ENCODE measurements around the gene BAIAP2L1. TPM values are rescaled to one million over a fixed set of nuclear protein-coding genes. Genes with fewer than 3 reads are reported as not detected.
"Not testable (repeated sequence)": the region's sequence is repeated elsewhere in the genome, so short reads cannot be mapped to it uniquely, and the experiment has no call there.

Gene BAIAP2L1
- total and polyA plus RNA-seq, 5 donors, result 0.71 to 2.1 (median 1.2) TPM

DNA sequence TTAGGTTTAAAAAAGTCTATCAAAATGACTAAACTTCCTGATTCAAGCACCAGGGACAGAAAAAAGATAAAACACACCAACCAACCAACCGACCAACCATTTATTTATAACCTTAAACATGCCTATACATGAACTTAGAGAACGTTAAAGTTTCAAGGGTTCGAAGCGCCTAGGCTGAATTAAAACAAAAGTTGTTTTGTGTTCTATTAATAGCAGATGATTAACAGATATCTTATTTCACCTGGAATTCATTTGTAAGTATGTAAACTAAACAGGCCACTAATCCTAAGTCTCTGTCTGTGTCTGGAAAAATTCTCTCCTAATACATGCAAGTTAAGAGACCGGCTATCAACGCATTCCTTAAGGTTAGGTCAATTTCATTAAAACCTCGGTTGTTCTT is 1.4 kb downstream of the BAIAP2L1 start:
- H3K27ac ChIP-seq (ENCODE audit: low read length), result no peak overlapping the region
- ATAC-seq (no peak), DNase-seq (no peak)
- intact Hi-C loops (cut with DNase I), result no loop called here
- 31% methylated on average over 7 of the region's 7 CpGs for WGBS
- H3K4me3 ChIP-seq (ENCODE audit: low read length), result peak overlapping the region; percentile 61
- no peaks in the 10 kb centered on the region for H3K4me1 ChIP-seq (ENCODE audit: control insufficient read depth, insufficient read depth, low read length)
- no peaks in the 10 kb centered on the region for H3K9me3 ChIP-seq (ENCODE audit: control insufficient read depth, low read length)
- H3K27me3 ChIP-seq (ENCODE audit: control insufficient read depth, insufficient read depth), result no peaks in the 10 kb centered on the region

DNA sequence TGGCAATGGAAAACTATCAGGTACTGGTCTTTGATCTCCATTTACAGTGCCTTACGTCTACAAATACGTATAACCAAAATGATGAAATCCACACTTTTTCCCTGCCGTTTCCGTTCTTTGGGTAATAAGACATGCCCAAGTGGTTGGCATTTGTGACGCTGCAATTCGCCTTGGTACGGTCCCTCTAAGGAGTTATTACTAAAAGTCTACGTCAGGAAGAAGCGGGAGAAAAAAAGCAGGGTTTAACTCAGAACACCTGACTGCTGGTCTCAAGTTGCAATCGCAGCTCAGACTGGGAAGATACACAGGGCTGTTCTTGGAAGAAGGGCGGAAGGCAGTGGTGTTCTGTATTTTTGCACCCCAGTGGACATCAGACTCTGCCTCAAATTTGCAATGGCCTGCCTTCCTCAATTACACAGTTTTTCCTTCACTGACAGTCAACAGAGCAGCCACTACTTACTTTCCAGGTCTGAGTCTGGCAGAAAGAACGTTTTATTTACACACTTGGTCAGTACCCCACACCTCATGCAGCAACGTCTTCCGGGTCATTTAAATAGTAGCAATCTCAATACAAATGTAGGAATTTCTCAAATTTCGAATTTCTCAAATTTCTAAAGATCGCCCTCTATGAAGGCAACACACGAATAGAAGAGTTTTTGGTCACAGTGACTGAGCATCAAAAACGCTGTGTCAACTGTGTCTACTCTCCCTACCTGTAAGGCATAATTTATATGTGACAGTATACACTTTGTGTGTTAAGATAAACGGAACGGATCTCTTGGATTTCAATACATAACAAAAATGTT is 2.1 kb downstream of the BAIAP2L1 start:
- ATAC-seq (no peak), DNase-seq (no peak)
- intact Hi-C loops (cut with DNase I), result no loop called here
- Histone ChIP-seq H3K4me1 (ENCODE audit: control insufficient read depth, insufficient read depth, low read length) (no peaks in the 10 kb centered on the region), H3K27me3 (ENCODE audit: control insufficient read depth, insufficient read depth) (no peaks in the 10 kb centered on the region), H3K27ac (ENCODE audit: low read length) (no peak overlapping the region), H3K4me3 (ENCODE audit: low read length) (no peak overlapping the region), H3K9me3 (ENCODE audit: control insufficient read depth, low read length) (no peaks in the 10 kb centered on the region)
- WGBS, result 69% methylated on average over 20 of the region's 20 CpGs

DNA sequence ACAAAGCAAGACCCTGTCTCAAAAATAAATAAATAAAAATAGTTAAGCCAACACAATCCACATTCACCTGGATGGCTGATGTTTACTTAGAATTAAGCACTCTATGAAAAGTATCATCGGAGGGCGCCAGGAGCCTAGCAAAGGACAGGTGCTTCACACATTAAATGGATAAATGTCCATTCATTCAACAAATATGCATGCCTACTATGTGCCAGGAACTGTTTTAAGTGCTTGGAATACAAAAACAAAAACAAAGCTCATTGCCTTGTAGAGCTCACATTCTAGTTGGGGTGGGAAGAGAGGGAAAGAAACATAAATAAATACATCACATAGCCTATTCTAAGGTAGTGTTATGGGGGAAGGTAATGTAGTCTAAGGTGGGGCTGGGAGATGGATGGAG is 4.1 kb downstream of the BAIAP2L1 start:
- 95% methylated on average over 2 of the region's 2 CpGs for WGBS
- H3K27ac ChIP-seq (ENCODE audit: low read length), result no peak overlapping the region
- no peaks in the 10 kb centered on the region for H3K9me3 ChIP-seq (ENCODE audit: control insufficient read depth, low read length)
- H3K4me3 ChIP-seq (ENCODE audit: low read length), result no peak overlapping the region
- H3K27me3 ChIP-seq (ENCODE audit: control insufficient read depth, insufficient read depth), result no peaks in the 10 kb centered on the region
- ATAC-seq (no peak), DNase-seq (no peak)
- intact Hi-C loops (cut with DNase I), result no loop called here
- no peaks in the 10 kb centered on the region for H3K4me1 ChIP-seq (ENCODE audit: control insufficient read depth, insufficient read depth, low read length)

DNA sequence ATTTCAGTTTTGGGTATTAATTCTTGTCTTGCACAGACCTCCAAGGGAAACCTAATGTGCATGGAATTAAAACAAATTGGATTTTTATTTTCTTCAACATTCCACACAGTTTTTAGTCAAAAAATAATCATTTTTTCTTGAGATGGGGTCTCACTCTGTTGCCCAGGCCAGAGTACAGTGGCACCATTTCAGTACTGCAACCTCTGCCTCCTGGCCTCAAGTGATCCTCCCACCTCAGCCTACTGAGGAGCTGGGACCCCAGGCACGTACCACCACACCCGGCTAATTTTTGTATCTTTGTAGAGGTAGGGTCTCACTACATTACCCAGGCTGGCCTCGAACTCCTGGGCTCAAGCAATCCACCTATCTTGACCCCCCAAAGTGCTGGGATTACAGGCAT is 4.9 kb downstream of the BAIAP2L1 start:
- DNase-seq, result no peak
- intact Hi-C loops (cut with DNase I), result no loop called here
- ATAC-seq, result no peak
- Histone ChIP-seq H3K27ac (ENCODE audit: low read length) (no peak overlapping the region), H3K4me1 (ENCODE audit: control insufficient read depth, insufficient read depth, low read length) (no peaks in the 10 kb centered on the region), H3K9me3 (ENCODE audit: control insufficient read depth, low read length) (no peaks in the 10 kb centered on the region), H3K4me3 (ENCODE audit: low read length) (no peak overlapping the region), H3K27me3 (ENCODE audit: control insufficient read depth, insufficient read depth) (no peaks in the 10 kb centered on the region)
- 89% methylated on average over 3 of the region's 3 CpGs for WGBS

DNA sequence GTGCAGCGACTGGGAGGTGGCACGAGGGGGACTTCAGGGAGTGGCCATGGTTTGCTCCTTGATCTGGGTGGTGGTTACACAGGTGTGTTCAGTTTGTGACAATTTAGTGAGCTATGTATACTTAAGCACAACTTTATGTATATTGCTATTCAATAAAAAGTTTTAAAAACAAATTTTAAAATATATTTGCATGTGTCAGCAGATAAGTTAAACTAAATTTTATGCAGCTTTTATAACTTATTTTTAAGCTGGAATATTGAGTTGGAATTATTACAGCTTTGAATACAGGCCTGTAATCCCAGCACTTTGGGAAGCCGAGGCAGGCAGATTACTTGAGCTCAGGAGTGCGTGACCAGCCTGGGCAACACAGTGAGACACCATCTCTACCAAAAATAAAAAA is 5.4 kb downstream of the BAIAP2L1 start:
- Histone ChIP-seq H3K9me3 (ENCODE audit: control insufficient read depth, low read length) (no peaks in the 10 kb centered on the region), H3K4me3 (ENCODE audit: low read length) (no peak overlapping the region), H3K27me3 (ENCODE audit: control insufficient read depth, insufficient read depth) (no peaks in the 10 kb centered on the region), H3K27ac (ENCODE audit: low read length) (no peak overlapping the region), H3K4me1 (ENCODE audit: control insufficient read depth, insufficient read depth, low read length) (no peaks in the 10 kb centered on the region)
- intact Hi-C loops (cut with DNase I), result no loop called here
- WGBS, result 92% methylated on average over 4 of the region's 4 CpGs
- DNase-seq (no peak), ATAC-seq (no peak)

DNA sequence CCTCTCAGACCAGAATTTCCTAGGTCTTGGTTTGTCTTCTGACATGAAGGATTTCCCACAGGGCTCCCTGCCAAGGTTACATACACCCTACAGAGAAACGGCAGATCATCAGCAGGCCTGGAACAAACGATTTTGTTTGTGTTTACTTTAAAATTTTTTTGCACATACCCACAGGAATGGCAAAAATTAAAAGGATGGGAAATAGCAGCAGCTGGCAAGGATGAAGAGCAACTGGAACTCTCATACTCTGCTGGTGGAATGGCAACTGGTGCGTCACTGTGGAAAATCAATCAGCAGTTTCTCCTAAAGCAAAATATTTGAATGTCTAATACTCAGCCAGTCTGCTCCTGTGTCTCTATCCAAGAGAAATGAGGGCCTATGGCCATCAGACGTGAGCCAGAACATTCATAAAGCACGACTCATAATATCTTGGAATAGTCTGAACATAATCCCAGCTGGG is 6.5 kb downstream of the BAIAP2L1 start:
- Histone ChIP-seq H3K27ac (ENCODE audit: low read length) (no peak overlapping the region), H3K4me3 (ENCODE audit: low read length) (no peak overlapping the region), H3K27me3 (ENCODE audit: control insufficient read depth, insufficient read depth) (no peaks in the 10 kb centered on the region), H3K9me3 (ENCODE audit: control insufficient read depth, low read length) (no peaks in the 10 kb centered on the region), H3K4me1 (ENCODE audit: control insufficient read depth, insufficient read depth, low read length) (no peaks in the 10 kb centered on the region)
- intact Hi-C loops (cut with DNase I), result no loop called here
- no peak for ATAC-seq
- WGBS, result 56% methylated on average over 5 of the region's 5 CpGs
- no peak for DNase-seq

DNA sequence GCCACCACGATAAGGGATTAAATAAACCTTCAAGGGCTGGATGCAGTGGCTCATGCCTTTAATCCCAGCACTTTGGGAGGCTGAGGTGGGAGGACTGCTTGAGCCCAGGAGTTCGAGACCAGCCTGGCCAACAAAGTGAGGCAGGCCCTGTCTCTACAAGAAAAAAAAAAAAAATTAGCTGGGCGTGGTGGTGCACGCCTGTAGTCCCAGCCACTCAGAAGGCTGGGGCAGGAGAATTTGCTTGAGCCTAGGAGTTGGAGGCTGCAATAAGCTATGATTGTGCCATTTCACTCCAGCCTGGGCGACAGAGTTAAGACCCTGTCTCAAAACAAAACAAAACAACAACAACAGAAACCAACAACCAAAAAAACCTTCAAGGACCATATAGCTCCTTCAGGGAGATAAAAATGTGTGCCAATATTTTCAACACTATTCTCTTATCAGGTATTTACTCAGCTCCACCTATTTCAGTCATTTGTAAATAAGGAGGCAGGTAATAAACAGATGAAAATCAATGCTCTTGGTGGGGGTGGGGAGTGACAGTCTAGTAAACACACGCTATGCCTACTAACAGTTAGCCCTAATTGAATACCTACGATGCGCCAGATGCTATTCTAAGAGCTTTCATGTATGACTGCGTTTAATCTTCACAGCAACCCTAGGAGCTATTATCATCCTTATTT is 13.2 kb downstream of the BAIAP2L1 start:
- WGBS, result 91% methylated on average over 9 of the region's 9 CpGs

DNA sequence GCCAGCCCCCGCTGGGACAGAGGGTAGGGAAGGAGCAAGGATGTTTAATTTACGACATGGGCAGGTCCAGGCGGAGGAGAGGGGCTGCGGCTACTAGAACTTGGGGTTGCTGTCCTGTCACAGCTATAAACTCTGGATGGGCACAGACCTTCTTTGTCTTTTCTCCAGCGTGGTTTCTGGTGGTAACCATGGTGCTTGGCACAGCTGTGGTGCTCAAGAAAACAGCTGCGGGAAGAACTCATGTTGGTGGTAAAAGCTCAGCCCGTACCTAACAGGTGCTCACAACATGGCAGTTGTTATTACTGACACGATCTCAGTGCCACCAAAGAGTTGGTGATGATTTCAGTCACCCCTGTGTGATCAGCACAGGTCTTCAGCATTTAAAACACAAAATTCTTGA is 13.8 kb downstream of the BAIAP2L1 start:
- ATAC-seq (no peak), DNase-seq (no peak)
- H3K27ac ChIP-seq (ENCODE audit: low read length), result no peak overlapping the region
- H3K9me3 ChIP-seq (ENCODE audit: control insufficient read depth, low read length), result no peaks in the 10 kb centered on the region
- intact Hi-C loops (cut with DNase I), result no loop called here
- WGBS, result 85% methylated on average over 8 of the region's 8 CpGs
- H3K4me1 ChIP-seq (ENCODE audit: control insufficient read depth, insufficient read depth, low read length), result no peaks in the 10 kb centered on the region
- H3K4me3 ChIP-seq (ENCODE audit: low read length), result no peak overlapping the region
- H3K27me3 ChIP-seq (ENCODE audit: control insufficient read depth, insufficient read depth), result no peaks in the 10 kb centered on the region

More for the DNA sequence above, 13.2 kb downstream of the BAIAP2L1 start:
- H3K4me3 ChIP-seq (ENCODE audit: low read length), result no peak overlapping the region
- no peak overlapping the region for H3K27ac ChIP-seq (ENCODE audit: low read length)
- intact Hi-C loops (cut with DNase I), result no loop called here
- ATAC-seq (no peak), DNase-seq (no peak)
- H3K9me3 ChIP-seq (ENCODE audit: control insufficient read depth, low read length), result no peaks in the 10 kb centered on the region
- no peaks in the 10 kb centered on the region for H3K27me3 ChIP-seq (ENCODE audit: control insufficient read depth, insufficient read depth)
- no peaks in the 10 kb centered on the region for H3K4me1 ChIP-seq (ENCODE audit: control insufficient read depth, insufficient read depth, low read length)

DNA sequence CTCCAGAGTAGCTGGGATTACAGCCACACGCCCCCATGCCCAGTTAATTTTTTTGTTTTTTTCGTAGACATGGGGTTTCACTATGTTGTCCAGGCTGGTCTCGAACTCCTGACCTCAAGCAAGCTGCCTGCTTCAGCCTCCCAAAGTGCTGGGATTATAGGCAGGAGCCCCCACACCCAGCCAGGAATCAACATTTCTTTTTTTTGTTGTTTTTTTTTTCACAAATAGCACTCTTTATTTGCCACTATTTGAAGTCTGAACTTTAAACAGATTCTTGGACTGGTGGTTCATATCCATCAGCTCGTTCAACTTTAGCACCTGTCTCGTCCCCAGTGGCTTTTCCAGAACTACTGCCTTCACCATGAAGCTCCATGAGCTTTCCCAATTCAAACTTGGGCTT is 15.4 kb downstream of the BAIAP2L1 start:
- intact Hi-C loops (cut with DNase I), result not testable (repeated sequence)

DNA sequence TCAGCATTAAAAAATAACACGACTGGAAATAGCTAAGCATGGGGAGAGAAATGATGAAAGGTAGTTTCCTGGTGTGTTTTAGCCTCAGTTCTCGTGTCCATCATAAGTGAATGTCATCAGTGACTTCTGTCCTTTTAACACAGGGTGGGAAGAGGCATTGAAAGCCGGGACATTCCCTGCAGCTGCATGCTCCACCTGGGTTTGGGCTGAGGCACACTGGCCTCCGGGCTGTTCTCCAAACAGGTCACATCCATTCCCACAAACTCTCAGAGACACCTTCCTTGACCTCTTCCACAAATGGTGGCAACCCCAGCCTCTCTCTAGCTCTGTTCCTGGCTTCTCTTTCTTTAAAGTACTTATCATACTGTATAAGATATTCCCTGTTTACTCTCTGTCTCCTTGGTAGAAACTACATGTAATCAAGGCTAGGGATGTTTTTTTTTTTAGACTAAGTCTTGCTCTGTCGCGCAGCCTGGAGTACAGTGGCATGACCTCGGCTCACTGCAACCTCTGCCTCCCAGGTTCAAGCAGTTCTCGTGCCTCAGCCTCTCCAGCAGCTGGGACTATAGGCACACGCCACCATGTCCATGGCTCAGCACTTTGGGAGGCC is 22.6 kb downstream of the BAIAP2L1 start:
- intact Hi-C loops (cut with DNase I), result no loop called here
- no peaks in the 10 kb centered on the region for H3K4me1 ChIP-seq (ENCODE audit: control insufficient read depth, insufficient read depth, low read length)
- no peaks in the 10 kb centered on the region for H3K9me3 ChIP-seq (ENCODE audit: control insufficient read depth, low read length)
- ATAC-seq (no peak), DNase-seq (no peak)
- H3K4me3 ChIP-seq (ENCODE audit: low read length), result no peak overlapping the region
- no peaks in the 10 kb centered on the region for H3K27me3 ChIP-seq (ENCODE audit: control insufficient read depth, insufficient read depth)
- WGBS, result 72% methylated on average over 9 of the region's 9 CpGs
- H3K27ac ChIP-seq (ENCODE audit: low read length), result no peak overlapping the region

More for the DNA sequence above, 15.4 kb downstream of the BAIAP2L1 start:
- not testable (repeated sequence) for H3K4me3 ChIP-seq (ENCODE audit: low read length); H3K9me3 ChIP-seq (ENCODE audit: control insufficient read depth, low read length); DNase-seq; H3K27me3 ChIP-seq (ENCODE audit: control insufficient read depth, insufficient read depth); H3K27ac ChIP-seq (ENCODE audit: low read length); ATAC-seq; H3K4me1 ChIP-seq (ENCODE audit: control insufficient read depth, insufficient read depth, low read length)
- WGBS, result 78% methylated on average over 4 of the region's 5 CpGs

DNA sequence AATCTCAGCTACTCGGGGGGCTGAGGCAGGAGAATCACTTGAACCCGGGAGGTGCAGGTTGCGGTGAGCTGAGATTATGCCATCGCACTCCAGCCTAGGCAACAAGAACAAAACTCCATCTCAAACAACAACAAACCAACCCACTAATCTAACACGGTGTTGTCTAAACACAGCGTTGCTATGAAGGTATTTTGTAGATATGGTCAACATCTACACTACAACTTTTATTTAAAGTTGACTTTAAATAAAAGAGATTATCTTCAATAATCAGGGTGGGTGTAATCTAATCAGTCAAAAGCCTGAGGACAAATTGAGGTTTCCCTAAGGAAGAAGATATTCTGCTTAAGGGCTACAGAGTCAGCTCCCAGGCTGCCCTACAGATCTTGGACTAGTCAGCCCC is 24.2 kb downstream of the BAIAP2L1 start:
- no peak for DNase-seq
- WGBS, result 88% methylated on average over 6 of the region's 6 CpGs
- Histone ChIP-seq H3K27me3 (ENCODE audit: control insufficient read depth, insufficient read depth) (no peaks in the 10 kb centered on the region), H3K4me1 (ENCODE audit: control insufficient read depth, insufficient read depth, low read length) (no peaks in the 10 kb centered on the region), H3K9me3 (ENCODE audit: control insufficient read depth, low read length) (no peaks in the 10 kb centered on the region), H3K4me3 (ENCODE audit: low read length) (no peak overlapping the region), H3K27ac (ENCODE audit: low read length) (no peak overlapping the region)
- intact Hi-C loops (cut with DNase I), result no loop called here
- no peak for ATAC-seq

All from right cardiac atrium (tissue), 5 donors.